Inflammatory macrophage (primary cell): ENCODE data around the gene DPP10.
"Not testable (repeated sequence)": the region's sequence is repeated elsewhere in the genome, so short reads cannot be mapped to it uniquely, and the experiment has no call there.

Source experiments
- DNase-seq, 2 donors: peaks; one replicate each; pipeline ENCODE4 v3.0.0-alpha.2; 2020 to 2022

The DPP10 gene

DNA sequence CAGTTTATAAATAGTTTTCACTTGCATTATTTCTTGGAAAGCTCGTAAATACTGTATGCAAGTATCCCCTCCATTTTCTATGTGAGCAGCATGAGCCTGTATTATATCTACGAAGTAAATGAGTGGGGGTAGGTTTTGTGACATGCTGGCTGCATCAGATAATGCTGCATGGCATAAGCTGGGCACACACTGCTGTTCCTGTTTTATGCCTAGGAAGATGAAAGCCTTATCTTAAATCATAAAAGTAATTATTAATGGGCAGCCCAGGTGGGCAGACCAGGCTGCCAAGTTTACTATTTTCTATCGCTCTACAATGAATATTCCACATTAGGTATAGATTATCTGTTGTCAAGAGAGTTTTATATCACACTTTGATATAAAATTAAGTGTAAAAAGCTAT is 854.6 kb downstream of the DPP10 start:
- no peak for DNase-seq

DNA sequence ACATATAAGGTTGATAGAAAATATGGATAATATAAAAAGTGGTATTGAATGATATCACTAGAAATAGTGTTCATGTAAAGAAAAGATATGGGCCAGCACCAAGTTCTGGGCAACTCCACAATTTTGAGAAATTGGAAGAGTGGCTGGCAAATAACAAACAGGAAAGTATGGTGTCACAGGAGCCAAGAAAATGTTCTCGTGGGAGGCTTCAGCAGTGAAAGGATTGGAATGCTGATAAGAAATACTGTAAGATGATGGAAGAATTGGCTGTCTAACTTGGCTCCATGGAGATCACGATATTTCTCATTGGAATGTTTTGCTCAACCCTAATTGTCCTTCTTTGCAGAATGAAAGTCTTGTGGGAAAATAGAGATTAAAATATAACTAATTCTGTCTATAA is 856.8 kb downstream of the DPP10 start:
- no peak for DNase-seq

DNA sequence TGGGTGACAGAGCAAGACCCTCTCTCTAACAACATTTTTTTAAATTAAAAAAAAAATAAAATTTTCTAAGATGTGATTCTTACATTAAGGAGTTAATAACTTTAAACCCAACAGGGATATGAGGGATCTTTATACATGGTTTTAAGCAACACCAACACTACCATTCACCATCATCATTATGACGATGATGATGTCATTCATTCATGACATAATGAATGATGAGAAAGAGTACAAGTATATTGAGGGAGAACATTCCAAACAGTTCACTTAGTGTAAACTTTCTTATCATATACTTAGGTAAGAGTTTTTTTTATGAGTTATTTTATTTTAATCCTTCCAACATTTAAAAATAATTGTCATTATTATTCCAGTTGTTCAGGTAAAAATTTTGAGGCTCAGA is 863.3 kb downstream of the DPP10 start:
- DNase-seq, result no peak

DNA sequence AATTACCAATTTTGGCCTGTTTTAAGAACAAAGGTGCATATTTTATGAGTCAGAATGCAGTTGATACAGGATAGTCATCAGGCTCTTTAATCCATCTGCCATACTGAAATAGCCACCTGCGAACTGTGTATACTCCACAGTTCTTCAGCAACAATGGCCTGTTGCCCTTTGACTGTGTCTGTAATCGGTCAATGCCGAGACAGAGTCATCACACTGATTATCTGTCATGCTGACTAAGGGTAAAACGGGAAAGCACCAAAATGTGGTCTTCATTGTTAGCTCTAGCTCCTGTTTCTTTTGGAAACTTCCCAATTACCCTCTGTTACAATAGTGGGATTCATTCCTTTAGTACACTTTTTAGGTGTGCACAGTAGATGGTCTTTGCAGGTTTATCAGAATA is 871.7 kb downstream of the DPP10 start:
- no peak for DNase-seq

DNA sequence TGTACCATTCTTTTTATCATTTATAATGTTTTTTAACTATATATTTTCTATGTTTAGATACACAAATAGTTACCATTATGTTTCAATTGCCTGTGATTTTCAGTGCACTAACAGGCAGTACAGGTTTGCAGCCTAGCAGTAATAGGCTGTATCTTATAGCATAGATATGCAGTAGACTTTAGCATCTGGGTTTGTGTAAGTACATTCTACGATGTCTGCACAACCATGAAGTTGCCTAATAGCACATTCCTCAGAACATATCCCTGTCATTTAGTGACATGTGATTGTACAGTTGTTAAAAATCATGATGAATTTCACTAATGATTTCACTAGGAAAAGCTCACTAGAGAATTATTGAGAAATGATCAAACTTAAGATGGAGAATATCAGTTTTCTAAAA is 884.6 kb downstream of the DPP10 start:
- no peak for DNase-seq

DNA sequence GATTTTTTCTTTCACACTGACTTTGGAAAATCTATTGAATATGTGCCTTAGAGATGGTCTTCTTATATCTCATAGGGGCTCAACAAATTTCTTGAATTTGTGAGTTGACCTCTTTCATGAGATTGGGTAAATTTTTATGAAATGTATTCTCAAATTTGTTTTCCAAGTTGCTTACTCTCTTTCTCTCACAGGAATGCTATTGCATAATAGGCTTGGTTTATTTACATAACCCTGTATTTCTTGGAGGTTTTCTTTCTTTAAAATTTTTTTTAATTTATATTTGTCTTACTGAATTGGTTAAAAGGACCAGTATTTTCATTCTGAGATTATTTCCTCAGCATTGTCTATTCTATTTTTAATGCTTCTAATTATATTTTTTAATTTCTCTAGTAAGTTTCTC is 917.1 kb downstream of the DPP10 start:
- no peak for DNase-seq

DNA sequence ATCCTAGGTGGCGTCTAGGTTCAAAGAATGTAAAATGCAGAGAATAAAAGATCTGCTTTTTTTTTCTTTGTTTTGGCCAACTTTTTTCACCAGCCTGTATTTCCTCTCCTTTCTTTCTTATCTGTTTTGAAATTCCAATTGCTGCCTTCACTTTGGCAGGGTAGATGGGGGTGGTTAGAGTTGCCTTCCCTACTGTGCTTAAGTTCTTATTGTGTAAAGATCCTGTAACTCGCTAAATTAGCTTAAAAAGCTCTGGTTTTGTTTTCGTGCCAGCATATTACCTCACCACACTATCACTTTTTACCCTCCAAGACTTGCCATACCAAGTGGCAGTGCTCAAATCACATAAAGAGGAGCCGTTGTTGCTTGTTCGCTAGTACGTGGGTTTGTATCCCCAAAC is 921.7 kb downstream of the DPP10 start:
- DNase-seq, result no peak

DNA sequence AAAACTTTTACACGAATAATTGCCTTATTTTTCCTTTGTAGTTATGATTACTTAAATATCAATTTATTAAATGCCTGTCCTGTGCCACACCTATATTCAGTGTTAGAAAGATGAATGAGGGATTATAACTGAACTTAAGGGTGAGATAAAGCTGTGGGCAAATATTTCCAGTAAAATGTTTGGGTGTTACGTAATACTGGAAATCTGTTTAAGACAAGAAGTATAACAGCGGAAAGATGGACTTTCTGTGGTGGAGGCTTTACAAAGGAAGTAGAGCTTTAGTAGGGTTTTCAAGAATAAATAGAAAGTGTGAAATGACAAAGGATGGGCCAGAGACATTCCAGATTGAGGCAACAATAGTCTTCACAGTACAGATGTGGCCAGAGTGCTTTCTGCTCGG is 927.0 kb downstream of the DPP10 start:
- DNase-seq, result no peak

DNA sequence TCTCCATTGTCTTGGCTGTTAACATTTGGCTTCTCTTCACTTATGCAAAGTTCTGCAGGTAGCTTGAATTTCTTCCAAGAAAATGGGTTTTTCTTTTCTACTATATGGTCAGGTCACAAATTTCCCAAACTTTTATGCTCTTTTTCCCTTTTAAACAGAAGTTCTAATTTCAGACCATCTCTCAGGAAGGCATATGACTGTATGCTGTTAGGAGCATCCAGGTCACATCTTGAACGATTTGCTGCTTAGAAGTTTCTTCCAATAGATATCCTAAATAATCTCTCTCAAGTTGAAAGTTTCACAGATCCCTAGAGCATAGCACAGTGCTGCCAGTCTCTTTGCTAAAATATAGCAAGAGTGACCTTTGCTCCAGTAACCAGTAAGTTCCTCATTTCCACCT is 932.5 kb downstream of the DPP10 start:
- DNase-seq, result no peak

DNA sequence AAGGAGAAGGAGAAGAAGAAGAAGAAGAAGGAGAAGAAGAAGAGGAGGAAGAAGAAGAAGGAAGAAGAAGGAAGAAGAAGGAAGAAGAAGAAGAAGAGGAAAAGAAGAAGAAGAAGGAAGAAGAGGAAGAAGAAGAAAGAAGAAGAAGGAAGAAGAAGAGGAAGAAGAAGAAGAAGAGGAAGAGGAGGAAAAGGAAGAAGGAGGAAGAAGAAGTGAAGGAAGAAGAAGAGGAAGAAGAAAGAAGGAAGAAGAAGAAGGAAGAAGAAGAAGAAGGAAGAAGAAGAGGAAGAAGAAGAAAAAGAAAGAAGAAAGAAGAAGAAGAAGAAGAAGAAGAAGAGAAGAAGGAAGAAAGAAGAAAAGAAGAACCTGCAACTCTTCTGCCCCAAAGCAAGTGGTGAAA is 942.0 kb downstream of the DPP10 start:
- DNase-seq, result no peak

DNA sequence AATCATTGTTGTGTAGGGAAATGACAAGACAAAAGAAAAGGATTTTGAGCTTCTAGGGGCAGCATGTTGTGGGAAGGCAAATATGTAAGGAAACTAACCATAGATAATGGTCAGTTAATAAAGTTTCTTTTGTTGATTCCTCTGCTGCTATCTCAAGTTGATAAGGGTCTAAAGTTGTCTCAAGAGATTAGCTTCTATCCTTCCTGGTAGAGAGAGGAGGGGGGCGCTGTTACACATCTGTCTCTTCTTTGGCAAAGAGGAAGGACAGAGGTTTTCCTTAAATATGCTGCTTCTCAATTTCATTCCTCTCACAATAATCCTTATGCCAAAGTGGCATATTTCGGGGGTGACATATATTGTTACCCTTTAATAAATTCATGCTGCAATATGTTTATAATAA is 944.0 kb downstream of the DPP10 start:
- DNase-seq, result no peak

DNA sequence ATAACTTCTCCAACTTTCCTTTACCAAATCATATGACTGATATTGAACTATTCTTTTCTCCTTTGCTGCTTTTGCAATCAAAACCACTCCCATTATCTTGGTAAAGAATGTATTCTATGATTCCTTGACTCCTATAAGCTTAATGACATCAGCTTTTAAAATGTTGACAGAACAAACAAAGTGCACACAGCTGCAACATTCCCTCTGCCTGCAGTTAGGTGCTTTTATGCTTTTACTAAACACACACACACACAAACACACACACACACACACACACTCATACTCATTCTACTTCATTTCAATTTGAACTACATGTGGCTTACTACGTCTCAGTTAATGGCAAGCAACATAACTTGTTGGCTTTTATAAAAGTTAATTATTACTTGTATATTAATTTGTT is 946.6 kb downstream of the DPP10 start:
- no peak for DNase-seq

DNA sequence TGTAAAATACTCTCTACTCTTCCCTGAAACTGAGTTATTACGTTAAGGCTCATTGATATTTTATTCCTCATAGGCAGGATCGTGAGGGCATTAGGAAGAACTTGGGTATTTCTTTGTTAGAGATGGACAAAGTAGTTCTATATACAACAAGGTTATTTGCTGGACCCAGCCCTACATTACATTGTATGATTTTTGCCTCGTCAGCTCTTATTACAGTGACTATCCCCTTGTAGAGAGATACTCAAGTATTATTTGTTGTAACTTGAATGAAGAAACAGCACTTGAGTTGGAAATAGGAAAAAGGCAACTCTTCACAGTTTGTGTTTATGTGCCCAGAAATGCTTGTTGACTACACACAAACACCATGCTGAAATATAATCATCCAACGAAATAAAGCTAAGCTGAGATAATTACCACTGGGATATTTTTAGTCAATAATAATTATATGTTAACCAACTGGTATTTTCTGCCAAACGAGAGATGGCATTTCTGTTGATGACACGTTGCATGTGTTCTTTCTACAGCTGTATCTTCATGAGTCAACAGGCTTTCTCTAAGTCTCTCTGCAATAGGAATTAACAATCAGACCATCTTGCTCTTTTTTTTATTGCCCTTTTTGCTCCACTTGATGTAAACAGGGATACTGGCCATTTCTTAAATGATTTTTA is 947.6 kb downstream of the DPP10 start:
- no peak for DNase-seq

DNA sequence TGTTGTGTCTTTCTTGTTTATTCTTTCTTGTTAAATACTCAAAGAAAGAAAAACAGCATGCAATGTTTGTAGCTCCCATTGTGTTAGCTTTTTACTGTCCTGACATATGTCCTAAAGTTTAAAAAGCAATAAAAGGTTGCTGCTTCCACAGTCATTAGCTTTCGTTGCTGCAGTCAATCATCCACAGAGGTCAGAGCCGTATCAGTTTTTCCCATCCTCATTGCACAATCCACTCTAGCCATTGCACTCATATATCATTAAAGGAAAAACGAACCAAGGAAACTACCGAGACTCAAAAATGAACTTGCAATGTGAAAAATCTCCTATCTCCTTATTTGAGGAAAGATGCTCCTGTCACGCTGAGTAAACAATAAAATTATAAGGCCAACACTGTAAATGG is 954.1 kb downstream of the DPP10 start:
- no peak for DNase-seq

DNA sequence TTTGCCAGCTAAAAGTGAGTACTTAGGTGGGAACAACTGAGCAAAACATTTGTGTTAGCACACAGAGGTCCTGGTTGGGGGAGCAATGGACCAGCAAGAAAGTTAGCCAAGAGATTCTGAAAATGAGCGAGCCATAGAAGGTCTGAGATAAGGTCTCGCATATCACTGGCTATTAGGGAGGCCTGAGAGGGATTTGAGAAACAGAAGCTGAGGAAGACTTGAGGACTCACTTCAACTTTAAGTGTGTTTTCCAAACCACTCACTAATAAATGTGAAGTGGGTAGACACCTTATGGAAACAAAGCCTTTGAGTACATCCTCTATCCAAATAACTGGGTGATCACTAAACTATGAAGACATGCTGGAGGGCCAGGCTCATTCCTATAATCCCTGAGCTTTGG is 958.5 kb downstream of the DPP10 start:
- DNase-seq, result no peak

DNA sequence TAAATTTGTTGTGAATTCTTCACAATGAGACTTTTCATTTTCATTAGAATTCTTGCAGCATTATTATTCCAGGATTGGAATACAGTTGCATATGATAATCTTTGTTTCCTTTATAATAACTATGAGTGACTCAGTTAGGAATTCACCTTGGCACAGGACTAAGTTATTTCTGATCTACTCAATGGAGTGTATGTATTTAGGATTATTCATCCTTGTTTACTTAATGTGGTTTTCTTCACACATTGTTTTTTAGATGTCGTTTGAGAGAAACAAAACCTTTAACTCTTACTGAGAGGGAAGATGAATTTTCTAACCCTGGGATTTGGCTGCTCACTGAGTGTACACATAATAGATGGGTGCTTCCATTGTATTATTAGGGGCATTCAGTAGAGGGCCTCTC is 970.1 kb downstream of the DPP10 start:
- DNase-seq, result no peak

DNA sequence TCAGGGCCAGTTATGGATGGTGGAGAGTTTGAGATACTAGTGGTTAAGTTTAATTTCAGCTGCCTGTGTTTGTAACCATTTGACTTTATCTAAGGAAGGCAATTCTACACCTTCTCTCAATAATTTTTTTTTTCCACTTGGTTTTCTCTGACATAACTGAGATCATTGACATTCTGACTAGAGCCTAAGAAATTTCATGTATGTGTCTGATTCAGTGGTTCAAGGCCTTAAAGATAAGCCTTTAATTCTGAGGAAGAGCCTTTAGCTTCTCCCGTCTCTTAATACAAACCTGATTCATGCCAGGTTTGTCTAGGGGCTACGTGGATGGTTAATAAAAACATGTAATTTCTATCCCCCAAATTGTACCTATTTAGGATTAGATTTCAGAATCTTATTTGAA is 971.4 kb downstream of the DPP10 start:
- no peak for DNase-seq

DNA sequence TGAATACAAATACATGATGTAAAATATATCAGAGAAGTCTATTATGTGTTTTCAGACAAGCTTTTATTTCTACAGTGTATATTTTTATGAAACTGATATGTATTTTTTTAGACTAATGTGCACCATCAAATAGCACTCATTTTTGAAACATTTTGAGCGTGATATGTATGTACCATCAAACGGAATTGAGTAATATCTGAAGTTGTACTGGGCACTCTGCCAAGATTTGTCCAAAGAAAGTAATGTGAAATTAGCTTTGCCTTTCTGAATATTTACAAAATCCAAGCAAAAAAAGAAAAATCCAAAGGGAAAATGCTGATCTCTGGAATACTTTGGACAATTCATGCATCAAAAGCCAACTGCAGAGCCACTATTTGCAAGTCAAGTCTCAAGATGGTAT is 972.0 kb downstream of the DPP10 start:
- DNase-seq, result no peak

DNA sequence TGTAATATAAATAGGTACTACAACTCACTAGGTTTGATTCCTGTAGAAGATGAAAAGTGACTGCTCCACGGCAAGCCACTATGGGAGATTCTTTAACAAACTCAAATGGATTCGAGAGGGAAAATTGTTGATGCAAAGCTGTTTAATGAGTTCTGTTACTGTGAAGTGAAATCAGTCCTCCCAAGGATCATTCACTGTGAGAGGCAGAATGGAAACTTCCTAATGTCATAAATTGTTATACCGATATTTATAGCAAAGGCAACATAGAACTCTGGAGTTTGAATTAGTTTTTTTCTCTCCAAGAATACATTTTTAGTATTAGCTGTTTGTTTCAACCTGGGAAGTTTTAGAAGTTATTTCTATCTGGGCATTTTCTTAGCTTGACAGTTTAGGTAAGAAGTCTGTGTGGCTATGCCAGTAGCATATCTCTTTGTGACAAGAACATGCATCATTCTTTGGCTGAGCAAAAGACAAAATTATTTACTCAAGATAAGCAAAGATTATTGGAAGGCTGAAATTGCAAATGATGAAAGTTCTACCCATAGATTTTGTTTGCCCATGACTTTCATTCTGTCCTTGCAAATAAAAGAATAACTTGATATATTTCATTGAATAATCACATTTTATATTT is 979.7 kb downstream of the DPP10 start:
- no peak for DNase-seq

DNA sequence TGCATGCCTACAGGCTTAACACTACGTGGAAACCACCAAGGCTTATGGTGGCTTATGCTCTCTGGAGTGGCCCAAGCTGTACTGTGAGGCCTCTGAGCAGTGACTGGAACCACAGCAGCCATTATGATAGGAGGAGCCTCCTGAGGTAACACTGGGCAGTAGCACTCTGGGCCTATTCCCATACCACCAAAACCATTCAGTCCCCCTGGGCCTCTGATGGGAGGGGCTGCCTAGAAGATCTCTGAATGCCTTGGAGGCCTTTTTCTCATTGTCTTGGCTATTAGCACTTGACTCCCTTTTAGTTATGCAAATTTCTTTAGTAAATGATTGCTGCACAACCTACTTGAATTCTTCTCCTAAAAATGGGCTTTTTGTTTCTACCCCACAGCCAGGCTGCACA is 985.0 kb downstream of the DPP10 start:
- DNase-seq, result no peak

DNA sequence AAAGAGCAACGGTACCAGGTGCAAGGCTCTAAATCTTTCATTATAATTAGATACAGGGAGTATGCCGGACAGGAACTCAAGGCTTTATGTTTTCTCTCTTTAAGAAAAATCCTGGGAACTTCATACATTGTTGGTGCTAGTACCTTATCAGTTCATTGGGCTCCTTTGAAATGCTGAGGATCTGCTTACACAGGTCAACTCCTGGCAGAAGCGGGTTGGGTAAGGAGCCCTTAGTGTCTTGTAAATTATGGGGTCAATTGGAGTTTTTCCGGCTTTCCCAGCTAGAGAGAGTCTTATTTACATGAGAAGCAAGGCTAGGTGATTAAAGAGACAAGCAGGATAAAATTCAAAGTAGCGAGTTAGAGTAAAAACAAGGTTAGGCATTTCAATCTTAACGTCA is 998.3 kb downstream of the DPP10 start:
- DNase-seq, result not testable (repeated sequence)

DNA sequence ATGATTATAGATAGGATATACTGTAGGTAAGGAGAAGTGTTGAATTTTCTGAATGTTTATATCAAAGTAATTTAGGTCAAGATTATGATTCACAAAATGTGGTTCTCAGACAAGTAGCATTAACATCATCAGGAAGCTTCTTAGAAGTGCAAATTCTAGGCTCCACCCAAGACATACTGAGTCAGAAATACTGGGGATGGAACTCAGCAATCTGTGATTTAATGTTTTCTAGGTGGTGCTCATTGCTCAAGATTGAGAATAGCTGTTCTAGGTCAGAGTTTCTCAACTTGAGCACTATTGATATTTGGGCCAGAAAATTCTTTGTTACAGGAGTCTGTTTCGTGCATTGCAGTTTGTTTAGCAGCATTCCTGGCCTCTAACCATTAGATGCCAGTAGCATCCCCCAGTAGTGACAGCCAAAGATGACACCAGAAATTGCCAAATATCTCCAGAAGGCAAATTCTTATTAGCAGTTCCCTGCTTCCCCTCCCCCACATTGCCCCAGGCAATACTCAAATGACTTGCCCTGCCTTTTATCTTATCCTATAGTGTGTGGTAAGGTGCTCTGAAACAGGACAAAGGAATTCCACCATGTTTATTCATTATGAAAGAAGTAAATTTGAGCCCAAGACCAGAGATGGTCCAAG is 1001.2 kb downstream of the DPP10 start:
- DNase-seq, result no peak

DNA sequence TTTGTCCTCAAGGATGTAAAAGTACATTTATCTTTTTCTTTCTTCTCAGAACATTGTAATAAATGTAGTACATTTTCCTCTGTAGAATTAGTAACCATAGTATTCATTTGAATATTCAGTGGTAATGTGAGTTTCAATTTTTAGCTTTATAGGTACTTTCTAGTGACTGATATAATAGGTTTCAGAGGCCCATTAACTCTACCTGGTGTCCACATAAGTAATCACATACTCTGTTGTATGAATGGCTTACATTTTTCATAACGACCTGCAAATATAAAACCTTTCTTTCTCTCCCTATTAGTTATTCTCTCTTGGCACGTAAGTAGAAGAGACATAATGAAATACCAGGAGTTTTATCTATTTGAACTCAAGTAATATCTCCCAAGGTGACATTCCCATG is 1017.6 kb downstream of the DPP10 start:
- no peak for DNase-seq

DNA sequence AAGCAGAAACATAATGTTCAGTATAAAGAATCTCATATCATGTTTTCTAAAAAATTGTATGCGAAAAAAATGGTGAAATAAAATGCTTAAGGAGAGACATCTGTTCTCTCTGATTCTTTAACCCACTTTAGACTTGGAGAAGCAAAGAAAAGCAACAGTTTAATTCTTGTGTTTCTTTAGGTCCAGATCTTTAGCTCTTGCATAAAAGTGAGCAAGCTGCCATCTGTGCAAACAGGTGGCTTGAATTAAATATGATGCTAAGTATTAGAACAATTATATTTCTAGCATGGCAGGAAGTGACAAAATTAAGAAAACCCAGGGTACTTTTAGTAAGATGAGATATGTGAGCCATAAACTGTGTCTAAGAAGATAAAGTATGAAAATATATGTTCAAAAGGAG is 1038.3 kb downstream of the DPP10 start:
- DNase-seq, result no peak

DNA sequence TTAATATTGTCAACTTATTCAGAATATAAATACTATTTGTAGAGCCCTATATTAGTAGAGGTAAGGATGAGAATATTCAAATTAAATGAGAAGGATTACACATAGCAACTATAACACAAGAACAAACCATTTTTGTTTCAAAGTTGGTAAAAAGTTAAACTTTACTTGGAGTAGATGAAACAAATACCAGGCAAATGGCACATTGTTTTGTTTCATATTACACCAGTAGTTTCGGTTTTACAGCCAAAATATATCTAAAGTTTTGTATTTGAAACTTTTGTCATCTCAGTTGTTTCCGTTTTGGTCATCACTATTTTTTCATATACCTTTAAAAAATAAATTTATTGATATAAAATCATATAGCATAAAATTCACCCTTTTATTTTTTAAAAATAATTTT is 1039.4 kb downstream of the DPP10 start:
- no peak for DNase-seq
